ENCODE results near the gene MUC3A.

DNA sequence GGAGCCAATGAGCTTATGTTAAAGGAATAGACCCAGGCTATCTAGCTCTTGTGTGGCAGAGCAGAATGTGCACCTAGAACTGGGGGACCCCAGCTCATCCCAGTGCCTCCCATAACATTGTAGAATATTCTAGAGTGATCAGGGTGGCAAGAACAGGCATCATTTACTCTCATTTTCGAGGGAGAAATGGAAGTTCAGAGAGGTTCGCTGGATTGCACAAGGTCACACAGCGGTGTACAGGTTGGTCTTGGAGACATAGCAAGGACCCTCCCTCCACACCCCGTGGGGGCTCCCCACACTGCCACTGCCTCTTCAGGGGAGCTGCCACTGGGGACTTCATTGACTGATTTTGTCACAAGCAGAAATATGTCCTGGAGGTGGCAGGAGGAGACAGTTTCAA lies 29.0 kb downstream of the MUC3A start:
- TF ChIP-seq, protein P1, sequence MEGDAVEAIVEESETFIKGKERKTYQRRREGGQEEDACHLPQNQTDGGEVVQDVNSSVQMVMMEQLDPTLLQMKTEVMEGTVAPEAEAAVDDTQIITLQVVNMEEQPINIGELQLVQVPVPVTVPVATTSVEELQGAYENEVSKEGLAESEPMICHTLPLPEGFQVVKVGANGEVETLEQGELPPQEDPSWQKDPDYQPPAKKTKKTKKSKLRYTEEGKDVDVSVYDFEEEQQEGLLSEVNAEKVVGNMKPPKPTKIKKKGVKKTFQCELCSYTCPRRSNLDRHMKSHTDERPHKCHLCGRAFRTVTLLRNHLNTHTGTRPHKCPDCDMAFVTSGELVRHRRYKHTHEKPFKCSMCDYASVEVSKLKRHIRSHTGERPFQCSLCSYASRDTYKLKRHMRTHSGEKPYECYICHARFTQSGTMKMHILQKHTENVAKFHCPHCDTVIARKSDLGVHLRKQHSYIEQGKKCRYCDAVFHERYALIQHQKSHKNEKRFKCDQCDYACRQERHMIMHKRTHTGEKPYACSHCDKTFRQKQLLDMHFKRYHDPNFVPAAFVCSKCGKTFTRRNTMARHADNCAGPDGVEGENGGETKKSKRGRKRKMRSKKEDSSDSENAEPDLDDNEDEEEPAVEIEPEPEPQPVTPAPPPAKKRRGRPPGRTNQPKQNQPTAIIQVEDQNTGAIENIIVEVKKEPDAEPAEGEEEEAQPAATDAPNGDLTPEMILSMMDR (conservative IDR thresholded peaks at IDR 0.05), result no peak
- TF ChIP-seq ZFX (IDR thresholded peaks at IDR 0.05), result no peak

All from C4-2B (cell line).